ENCODE measurements around the gene NCKAP5.

GRCh38 chr2:133072837-133073694 is 495.2 kb downstream of the NCKAP5 start:
- TF ChIP-seq CTCF (IDR thresholded peaks at IDR 0.05), result no peak
- no peak for TF ChIP-seq POLR2A (IDR thresholded peaks at IDR 0.05)
- TF ChIP-seq EP300 (IDR thresholded peaks at IDR 0.05), result no peak
